NCI-H2081 treated with DMSO at 0.1 percent for 48 hours (cell line): ENCODE measurements around the gene RTL10.

Experiments used
- DNase-seq: peaks from one replicate; lab custom pipeline; 2025; lab: John Stamatoyannopoulos, UW

RTL10 gene

DNA sequence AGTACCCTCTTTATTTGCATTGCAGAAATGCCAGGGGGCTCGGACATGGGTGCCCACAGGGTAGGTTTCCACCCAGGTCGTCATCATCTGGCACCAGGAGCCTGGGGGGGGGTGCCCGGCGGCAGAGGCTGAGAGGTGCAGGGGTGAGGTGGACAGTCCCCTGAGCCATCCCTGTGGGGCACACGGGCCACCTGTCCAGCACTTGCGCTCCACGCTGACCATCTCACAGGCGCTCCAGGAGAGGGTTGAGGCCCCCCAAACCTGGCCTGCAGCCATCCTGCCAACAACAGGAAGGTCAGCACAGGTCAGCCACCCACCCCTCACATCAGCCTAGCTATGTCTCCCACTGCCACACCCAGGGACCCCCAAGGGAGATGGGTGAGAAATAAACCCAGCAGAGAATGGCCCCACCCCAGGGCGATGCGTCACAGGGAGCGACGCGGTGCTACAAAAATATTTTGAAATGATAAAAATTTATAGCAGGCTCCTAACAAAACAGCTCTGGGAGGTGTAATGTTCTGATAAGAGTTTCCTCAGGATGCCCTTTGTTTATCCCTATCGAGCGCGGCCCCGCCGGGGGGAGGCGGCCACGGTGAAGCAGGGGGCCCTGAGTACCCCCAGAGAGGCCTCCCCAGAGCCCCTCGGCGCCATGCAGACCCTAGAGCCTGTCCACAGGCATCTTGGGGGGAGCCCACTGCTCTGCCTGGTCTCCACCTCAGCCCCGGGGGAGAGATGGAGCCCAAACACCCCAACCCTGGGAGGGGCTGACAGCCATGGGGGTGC lies 21.0 kb upstream of the RTL10 start:
- DNase-seq: no peak

DNA sequence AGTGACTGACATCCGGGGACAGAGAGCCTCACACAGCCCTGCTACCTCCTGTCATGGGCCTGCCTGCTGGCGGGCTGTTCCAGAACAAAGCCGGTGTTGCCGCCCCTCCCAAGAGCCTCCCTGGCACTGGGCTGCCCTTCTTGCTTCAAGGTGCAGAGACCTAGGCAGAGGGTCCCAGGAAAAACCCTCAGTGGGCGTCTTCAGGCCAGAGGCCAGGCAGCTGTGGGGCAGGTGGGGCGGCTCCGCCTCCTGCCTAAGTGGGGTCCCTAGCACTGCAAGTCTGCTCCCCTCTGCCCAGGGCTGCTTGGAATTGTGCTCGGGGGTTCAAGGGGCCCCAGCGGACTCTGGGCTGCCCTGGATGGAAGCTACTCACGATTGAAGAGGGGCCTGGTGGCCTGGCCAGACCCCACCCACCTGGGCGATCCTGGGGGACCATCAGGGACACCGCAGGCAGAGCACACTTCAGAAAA lies 20.4 kb upstream of the RTL10 start:
- DNase-seq: no peak

- DNase-seq: no peak
These were observed 19.8 kb upstream of the RTL10 start for GRCh38 chr22:19874307-19875060.

DNA sequence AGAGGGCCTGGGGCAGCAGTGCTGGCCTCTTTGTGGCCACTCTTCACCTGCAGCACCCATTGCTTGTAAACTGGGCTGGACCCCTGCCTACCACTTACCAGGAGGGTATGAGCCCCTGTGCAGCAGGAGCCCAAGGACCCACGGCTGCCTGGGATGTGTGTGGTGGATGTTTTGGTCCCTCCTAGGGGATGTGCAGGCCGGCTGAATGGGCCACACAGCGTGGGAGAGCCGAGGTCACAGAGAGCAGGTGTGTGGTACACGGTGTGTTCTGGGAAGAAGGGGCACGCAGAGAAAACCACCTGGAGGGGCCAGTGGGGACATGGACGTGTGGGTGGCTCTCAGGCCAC lies 19.3 kb upstream of the RTL10 start:
- no peak for DNase-seq

- DNase-seq: no peak
These were observed 18.7 kb upstream of the RTL10 start for GRCh38 chr22:19873138-19873959.

DNA sequence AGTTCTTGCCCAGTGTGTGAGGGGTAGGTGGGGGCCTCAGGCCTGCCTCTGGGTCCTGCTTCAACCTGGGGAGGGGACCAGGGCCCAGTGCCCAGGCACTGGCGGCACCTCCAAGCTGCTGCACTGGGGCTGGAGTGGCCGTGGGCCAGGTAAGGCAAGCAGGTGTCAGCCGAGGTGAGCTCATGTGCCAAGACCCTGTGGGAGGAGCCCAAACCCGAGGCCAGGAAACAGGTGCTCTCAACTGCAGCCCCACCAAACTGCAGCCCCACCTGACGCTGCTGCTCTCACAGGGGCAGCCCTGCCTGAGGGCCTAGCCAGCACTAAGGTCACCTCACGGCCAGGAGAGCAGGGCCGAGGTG lies 18.1 kb upstream of the RTL10 start:
- DNase-seq: no peak

DNA sequence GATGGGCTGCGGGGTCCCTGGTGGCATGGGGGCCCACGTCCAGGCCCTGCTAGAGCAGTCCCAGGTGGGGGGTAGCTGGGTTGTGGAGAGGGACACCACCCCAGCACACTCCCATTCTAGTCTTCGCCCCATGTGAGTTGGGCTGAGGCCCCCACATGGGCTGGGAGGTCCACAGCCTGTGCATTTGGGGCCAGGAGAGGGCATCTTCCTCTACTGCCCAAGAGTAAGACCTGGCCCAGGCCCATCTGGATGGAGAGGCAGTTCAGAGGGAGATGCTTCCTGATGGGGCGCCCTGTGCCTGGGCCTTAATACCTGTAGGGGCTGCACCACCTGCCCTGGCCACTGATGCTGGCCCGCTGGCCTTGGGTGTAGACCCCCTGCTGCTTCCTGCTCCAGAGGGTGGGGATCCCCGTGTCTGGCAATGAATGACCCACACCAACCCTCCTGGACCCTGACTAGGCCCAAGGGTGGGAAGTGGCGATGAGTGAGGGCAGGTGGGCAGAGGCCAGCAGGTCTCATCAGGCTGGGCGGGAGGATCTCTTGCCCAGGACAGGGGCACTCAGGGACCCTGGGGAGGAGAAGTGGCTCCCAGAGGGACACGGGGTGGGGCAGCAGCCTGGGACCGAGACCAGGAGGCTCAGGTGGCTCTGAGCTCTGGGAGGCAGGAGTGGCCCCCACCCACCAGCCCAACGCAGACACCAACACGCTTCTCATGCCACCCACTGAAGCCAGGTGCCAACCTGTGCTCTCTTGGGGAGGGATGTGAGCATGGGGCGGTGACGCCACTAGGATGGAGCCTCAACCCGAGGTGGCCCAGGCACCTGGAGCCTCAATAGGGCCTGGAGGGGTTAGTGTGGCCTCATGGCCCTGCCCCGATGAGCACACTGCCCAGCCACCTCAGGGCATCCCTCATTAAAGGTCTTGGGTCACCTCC lies 17.4 kb upstream of the RTL10 start:
- no peak for DNase-seq

DNA sequence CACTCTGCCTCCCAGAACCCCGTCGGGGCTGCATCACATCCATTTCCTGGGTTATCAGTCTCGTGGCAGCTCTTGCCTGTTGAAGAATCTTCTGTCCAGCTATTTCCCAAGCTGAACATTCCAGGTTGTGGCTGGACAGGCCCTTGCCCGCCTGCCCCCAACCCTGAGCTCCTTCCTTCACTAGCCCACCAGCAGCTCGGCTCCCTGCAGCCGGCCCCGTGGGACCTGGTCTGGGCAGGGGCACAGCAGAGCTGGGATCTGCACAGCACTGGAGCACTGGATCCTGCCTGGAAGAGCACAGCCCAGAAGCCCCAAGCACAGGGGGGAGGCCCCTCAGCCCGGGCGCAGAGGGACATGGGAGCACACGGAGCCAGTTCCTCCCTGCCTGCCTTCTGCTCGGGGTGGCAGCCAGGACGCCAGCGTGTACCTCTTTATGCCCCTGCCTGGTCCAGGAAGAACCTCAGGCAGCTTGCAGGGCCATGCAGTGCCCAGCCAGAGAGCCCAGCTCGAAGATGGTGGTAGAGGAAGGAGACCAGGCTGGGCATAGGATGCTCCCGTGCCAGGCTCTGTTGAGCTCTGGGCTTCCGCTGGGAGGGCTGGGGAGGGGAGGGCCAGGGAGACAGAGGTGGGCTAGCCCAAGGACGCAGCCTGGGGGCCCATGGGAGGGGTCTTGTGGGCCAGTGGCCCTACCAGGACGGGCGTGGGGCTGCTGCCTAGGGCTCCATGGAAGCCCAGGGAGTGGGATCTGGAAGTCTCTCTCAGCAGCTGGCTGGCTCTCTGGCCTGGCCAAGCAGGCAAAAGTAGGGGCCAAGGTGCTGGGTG lies 16.6 kb upstream of the RTL10 start:
- no peak for DNase-seq

DNA sequence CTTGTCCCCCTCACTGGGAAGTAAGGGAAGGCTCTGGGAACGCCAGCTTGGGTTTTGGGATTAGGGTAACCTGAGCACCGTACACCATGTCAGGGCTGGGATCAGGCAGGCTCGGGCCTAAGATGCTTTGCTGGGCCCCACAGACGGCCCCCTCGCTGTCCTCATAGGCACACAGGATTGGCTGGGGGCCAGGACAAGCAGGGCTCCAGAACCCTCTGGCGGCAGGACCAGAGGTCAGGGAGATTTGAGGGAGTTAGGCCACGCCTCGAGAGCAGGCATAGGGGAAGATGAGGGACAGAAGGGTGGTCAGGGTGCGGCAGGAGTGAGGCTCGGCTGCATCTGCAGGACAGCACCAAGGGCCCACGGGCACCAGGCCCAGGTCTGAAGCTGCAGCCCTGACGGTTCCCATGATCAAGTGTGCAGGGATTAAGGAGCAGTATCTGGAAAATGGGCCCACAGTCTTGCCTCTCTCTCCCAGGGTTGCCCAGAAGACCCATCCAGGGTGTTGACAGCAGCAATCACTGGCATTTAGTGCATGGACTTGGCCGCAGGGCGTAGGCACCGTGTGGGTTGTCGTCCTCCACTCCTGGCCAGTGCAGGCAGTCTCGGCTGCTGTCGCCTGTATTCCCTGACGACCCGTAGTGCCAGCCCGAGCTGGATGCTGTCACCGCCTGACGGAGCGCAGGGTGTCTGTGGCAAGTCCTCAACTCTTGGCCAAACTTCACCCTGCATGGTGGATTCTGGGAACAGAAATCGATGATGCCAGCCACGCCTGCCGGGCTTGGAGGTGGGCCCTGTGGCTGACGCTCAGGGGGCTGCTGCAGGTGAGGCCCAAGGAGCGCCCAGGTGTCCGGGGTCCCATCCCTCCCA lies 15.7 kb upstream of the RTL10 start:
- no peak for DNase-seq

DNA sequence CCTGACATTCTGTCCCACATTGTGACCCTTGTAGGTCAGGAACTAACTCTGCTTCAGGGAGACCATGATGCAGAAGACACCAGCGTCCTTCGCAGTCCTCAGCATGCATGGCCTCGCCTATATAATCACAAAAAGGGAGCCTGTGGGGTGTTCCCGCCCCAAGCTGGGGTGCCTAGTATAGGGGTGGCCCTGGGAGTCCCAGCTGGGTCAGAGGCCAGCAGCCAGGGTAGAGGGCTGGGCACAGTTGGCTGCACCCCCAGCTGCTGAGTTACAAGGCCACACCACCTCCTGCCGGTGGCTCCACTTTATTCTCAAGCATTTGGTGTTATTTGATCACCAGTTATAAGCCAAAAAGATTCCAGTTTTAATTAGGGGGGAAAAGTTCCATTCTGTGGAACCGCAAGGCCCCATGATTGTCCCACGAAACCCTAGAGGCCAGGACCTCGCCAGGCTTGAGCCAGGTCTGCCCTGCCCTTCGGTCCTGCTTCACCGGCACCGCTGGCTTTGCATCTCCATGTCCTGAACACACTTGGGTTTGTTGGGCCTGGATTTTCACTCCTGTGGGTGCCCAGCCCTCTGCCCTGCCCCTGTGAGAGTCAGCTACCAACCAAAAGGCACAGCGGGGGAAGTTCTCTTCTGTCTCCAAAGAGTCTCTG lies 15.0 kb upstream of the RTL10 start:
- DNase-seq: no peak

- no peak for DNase-seq
These were observed 14.2 kb upstream of the RTL10 start for GRCh38 chr22:19868773-19869471.

- DNase-seq: no peak
These were observed 13.7 kb upstream of the RTL10 start for GRCh38 chr22:19868333-19868732.

- DNase-seq: no peak
These were observed 12.9 kb upstream of the RTL10 start for GRCh38 chr22:19867617-19868016.

DNA sequence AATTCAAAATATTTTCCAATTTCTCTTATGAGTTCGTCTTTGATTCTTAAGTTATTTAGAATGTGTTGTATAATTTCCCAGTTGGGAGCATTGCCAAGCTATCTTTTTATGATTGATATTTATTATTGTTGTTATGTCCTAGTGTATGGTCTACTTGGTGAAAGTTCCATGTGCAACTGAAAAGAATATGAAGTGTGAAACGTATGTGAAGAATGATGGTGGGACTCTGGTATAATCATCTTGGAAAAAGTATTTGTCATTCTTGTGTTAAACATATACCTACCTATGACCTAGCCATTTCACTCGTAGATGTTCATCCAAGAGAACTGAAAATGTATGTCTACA lies 12.0 kb upstream of the RTL10 start:
- DNase-seq: no peak

DNA sequence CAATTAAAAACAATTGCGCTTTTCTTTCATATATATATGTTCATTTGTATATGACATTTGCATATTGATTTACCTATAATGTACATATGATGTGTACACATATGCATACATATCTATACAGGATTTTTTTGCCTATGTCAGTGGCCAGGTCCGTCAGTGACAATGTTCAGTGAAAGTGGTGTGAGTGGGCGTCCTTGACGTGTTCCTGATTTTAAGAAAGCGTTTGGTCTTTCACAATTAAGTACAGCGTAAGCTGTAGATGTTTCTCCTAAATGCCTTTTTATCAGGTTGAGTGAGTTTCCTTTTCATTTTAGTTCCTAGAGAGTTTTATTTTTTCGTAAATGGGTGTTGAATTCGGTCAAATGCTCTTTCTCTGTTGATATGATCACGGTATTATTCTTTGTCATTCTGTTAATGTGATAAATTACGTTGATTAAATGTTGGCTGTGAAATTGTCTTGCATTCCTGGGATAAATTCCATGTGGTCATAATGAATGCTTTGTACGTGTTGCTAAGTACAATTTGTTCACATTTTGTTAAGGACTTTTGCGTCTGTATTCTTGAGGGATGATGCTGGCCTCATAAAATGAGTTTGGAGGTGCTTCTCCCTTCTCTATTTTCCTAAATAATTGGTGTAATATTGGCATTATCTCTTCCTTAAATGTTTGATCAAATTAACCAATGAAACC lies 10.6 kb upstream of the RTL10 start:
- no peak for DNase-seq

DNA sequence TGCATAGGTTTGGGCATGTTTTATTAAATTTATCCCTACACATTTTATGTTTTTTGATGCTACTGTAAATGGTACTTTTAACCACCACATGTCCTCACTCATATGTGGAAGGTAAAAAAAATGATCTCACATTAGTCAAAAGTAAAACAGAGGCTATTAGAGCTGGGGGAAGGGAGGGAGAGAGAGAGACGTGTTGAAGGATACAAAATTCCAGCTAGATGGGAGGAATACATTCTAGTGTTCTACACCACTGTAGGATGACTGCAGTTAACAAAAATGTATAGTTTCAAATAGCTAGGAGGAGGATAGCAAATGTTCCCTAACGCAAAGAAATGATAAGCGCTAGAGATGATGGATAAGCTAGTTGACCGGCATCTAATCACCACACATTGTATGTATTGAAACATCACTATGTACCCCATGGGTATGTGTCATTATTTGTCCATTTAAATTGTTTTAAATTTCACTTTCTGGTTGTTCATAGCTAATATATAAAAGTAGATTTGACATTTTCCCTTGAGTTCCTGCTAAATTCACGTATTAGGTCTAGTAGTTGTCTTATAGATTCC lies 9.9 kb upstream of the RTL10 start:
- no peak for DNase-seq

GRCh38 chr22:19863571-19863970 lies 8.9 kb upstream of the RTL10 start:
- DNase-seq: no peak
